Activated T-cell treated with anti-CD3 and anti-CD28 coated beads for 48 hours (primary cell): Measurements from ENCODE around the gene MAP1B.
A peak's percentile ranks its signal among the peaks of the same experiment; 100 is the strongest.

Experiments used
- DNase-seq: peaks from one replicate; pipeline ENCODE4 v3.0.0-alpha.2; 2020; ENCODE audit warnings: low read depth

Gene MAP1B

DNA sequence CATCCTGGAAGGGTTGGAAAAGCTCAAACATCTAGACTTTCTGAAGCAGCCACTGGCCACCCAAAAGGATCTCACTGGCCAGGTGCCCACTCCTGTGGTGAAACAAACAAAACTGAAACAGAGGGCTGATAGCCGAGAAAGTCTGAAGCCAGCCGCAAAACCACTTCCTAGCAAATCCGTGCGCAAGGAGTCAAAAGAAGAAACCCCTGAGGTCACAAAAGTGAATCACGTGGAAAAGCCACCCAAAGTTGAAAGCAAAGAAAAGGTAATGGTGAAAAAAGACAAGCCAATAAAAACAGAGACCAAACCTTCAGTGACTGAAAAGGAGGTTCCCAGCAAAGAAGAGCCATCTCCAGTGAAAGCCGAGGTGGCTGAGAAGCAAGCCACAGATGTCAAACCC, 87.6 kb downstream of the MAP1B start:
- DNase-seq: peak; percentile 43

DNA sequence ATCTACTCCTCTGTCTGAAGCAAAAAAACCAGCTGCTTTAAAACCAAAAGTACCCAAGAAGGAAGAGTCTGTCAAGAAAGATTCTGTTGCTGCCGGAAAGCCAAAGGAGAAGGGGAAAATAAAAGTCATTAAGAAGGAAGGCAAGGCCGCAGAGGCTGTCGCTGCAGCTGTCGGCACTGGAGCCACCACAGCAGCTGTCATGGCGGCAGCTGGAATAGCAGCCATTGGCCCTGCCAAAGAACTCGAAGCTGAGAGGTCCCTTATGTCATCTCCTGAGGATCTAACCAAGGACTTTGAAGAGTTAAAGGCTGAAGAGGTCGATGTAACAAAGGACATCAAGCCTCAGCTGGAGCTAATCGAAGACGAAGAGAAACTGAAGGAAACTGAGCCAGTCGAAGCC, 88.3 kb downstream of the MAP1B start:
- no peak for DNase-seq

DNA sequence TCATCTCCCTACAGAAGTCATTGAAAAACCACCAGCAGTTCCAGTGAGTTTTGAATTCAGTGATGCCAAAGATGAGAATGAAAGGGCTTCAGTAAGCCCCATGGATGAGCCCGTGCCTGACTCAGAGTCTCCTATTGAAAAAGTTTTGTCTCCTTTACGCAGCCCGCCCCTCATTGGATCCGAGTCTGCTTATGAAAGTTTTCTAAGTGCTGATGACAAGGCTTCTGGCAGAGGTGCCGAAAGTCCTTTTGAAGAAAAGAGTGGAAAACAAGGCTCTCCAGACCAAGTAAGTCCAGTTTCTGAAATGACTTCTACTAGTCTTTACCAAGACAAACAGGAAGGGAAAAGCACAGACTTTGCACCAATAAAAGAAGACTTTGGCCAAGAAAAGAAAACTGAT, 90.1 kb downstream of the MAP1B start:
- DNase-seq: no peak

GRCh38 chr5:72199681-72200080, 92.4 kb downstream of the MAP1B start:
- DNase-seq: no peak

DNA sequence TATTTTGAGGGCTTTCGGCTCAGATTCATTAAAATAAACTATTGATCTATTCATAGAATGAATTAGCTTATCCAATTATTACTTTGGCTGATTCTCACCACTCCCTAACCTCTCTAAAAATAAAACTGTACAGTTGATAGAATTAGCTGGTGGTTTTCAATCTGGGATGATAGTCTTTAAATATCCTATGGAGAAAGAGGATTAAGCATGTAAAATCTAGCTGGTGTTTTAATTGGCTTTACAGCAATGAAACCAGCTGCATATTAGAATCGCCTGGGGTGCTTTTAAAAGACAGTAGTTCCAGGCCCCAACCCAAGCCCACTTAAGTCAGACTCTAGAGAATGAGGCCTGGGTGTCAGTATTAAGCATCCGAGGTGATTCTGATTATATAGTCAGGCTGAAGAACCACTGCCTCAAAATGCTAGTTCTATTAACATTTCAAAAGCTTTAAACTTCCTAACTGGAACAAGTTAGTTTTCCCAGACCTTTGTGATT, 95.1 kb downstream of the MAP1B start:
- DNase-seq: no peak

DNA sequence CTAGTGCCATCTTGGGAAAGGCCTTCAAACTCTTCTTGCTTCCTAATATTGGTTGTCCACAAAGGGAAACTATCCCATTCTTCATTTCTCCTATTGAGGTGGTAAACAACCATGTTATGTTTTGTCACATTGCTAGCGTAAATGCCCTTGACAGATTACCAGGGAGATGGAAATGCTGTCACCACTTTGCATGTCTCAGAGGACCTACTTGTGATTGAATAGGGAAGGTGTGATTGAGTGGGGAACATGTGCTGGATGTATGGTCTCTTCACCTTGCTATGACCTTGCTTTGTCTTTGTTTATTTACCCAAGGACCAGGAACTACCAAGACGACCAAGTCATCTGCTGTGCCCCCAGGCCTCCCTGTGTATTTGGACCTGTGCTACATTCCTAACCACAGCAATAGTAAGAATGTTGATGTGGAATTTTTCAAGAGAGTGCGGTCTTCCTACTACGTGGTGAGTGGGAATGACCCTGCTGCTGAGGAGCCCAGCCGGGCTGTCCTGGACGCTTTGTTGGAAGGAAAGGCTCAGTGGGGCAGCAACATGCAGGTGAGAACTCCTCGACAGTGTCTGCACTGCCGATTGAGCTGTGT, 96.1 kb downstream of the MAP1B start:
- no peak for DNase-seq

DNA sequence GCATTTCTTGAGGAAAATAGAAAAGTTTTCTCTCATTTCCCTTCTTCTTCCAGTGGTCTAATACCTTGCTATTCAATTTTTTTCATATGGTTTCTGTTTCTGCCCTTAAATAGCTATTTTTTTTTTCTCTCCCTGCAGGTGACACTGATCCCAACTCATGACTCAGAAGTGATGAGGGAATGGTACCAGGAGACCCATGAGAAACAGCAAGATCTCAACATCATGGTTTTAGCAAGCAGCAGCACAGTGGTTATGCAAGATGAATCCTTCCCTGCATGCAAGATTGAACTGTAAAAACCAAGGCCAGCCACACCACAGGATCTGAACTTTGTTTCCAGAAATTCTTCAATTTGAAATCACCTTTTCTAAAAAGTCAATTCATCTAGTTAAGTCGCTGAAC, 97.7 kb downstream of the MAP1B start:
- DNase-seq: no peak

DNA sequence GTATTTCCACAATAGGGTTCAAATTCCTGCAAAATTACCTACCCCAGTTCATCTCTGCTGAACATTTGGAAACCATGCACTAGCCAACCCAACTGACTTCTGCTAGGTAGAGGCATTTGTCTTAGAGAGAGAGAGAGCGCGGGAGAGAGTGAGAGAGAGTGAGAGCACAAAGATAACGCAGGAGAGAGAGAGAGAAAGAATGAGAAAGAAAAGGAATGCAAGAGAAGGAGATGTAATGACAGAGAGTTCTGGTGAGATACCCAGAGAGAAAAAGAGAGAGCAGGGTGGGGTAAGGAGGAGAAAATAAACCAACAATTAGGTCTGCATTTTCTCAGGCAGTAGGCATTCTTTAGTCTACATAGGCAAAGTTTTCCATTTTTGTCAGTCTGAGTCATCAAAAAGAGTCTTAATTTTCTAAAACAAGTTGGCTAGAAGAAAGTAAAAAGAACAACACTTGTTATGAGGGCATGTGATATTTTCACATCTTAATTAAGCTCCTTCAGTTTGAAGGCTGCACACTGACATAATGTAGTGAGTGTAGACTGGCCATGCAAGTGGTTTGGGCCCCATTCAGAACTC, 98.2 kb downstream of the MAP1B start:
- no peak for DNase-seq

GRCh38 chr5:72206160-72206559, 98.9 kb downstream of the MAP1B start:
- no peak for DNase-seq

DNA sequence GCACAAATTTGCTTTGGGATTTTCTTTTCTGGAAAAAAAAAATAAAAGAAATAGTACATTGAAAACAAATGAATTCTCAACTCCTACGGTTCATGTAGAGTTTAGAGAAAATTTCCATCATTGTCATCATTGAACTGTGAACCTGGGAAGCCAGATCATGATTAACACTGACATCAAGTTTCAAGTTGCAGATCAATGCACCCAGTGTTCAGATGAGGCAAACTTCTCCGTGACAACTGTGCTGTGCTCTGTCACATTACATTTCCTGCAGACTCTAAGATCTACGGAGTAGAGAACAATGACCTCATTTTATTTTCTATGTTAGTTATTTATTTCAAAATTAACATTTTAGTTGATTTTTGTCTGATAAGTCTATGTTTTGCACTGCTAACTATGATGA, 99.7 kb downstream of the MAP1B start:
- no peak for DNase-seq

- DNase-seq: no peak
Measured at GRCh38 chr5:72208324-72208926, 101.2 kb downstream of the MAP1B start.

- DNase-seq: no peak
Measured at GRCh38 chr5:72209147-72210115, 102.2 kb downstream of the MAP1B start.

GRCh38 chr5:72210888-72211678, 103.8 kb downstream of the MAP1B start:
- no peak for DNase-seq

DNA sequence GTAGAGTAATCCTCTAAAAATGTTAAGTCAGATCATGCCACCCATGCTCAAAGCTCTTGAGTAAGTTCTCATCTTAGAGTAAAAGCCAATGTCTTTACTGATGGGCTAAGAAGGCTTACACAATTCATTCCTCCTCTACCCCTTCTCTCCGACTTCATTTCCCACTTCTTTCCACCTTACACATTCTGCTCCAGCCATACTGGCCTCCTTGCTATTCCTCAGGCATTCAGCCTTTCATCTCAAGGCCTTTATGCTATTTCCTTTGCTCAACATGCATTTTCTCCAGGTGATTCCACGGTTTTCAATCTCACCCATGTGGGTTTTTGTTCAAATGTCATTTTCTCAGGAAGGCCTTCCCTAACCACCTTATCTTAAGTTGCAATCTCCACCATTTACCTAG, 104.9 kb downstream of the MAP1B start:
- no peak for DNase-seq

GRCh38 chr5:72213482-72213881, 106.2 kb downstream of the MAP1B start:
- DNase-seq: no peak

- DNase-seq: no peak
Measured at GRCh38 chr5:72214168-72214567, 106.9 kb downstream of the MAP1B start.

- no peak for DNase-seq
Measured at GRCh38 chr5:72216756-72217155, 109.5 kb downstream of the MAP1B start.

DNA sequence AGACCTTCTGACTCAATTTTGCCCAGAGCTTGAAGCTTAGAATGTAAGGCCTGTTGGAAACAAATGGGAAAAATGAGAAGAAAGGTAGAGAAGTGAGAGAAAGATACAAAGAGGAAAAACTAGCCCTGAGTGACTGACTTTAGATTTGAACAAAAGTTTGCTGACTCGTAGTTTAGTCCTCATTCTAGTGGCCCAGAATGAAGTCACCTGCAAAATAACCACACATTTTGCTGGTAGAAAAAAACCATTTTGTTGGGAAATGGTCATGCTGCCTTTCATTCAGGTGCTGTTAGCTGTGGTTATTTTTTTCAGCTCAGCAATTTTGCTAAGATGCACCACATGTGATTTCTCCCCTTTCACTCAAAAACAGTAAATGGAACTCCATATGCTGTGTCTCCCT, 113.8 kb downstream of the MAP1B start:
- no peak for DNase-seq

GRCh38 chr5:72221541-72221940, 114.3 kb downstream of the MAP1B start:
- DNase-seq: no peak

GRCh38 chr5:72222521-72222920, 115.2 kb downstream of the MAP1B start:
- no peak for DNase-seq

GRCh38 chr5:72223371-72223770, 116.1 kb downstream of the MAP1B start:
- DNase-seq: no peak

DNA sequence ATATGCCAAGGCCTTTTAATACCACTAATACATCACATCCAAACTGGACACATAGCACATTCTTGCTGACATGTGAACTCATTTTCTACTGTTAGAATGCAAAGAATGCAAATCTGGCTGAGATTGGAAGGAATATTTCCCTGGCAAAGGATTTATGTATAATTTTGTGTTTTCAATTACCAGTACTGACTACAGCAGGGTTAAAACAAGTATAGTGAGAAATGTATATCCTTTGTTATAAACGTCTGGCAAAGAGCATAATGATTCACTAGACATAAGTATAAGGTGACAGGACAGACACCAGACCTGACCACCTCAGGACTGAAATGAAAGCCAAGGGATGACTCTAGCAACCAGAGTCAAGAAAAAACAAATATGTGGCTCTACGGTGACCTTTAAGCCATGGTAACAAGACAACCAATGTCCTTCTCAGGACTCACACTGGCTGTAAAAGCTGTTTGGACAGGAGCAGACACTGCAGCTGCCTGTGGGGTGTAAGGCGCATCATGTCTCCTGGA, 117.7 kb downstream of the MAP1B start:
- DNase-seq: no peak
